22Rv1 (cell line): ENCODE measurements around the gene FAHD1.

Experiments used
- CTCF ChIP-seq: fragments of 450-650 bp; IDR thresholded peaks from 2 replicates; pipeline ENCODE4 v1.5.1; 2017; ENCODE audit warnings: mild to moderate bottlenecking
- ZFX ChIP-seq: fragments of 450-650 bp; IDR thresholded peaks from 2 replicates; pipeline ENCODE4 v1.6.1; 2017; ENCODE audit warnings: antibody characterized with exemption, borderline replicate concordance

GRCh38 chr16:1878256-1878655 lies 51.2 kb downstream of the FAHD1 start:
- TF ChIP-seq CTCF (no peak), ZFX (no peak)
